GM18498 (cell line): Measurements from ENCODE around the gene EFCAB5.

Source experiments
- ATAC-seq: cut with Tn5 transposase; IDR thresholded peaks from one replicate; pipeline ENCODE4 v1.9.1; 2021; ENCODE audit warnings: mild to moderate bottlenecking, moderate library complexity; ENCODE audit not compliant: unreplicated experiment

EFCAB5 gene

DNA sequence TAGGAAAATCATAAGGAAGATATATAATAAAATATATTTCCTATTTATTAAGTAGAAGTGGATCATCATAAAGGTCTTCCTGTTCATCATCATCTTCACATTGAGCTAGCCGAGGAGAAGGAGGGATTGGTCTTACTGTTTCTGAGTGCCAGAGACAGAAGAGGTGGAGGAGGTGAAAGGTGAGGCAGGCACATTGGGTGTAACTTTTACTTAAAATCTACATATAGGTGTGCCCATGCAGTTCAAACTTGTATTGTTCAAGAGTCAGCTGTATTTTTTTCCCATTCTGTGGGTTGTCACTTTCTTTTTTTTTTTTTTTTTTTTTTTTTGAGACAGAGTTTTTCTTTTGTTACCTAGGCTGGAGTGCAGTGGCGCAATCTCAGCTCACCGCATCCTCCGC lies 210.0 kb downstream of the EFCAB5 start:
- no peak for ATAC-seq

DNA sequence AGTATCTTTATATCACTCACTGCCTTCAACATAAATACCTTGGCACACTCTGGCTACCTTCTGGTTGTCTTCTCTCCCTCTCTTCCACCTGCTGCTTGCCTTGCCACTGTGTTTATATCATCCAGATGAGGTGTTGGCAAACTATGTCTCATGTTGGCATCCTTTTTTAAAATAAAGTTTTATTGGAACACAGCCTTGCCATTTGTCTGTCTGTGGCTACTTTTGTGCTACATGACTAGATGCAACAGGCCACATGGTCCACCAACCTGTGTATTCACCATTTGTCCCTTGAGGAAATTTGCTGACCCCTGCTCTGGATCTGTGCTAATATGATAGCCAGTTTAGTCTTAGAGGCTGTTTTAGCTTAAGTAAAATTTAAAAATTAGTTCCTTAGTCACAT lies 212.0 kb downstream of the EFCAB5 start:
- ATAC-seq = no peak

DNA sequence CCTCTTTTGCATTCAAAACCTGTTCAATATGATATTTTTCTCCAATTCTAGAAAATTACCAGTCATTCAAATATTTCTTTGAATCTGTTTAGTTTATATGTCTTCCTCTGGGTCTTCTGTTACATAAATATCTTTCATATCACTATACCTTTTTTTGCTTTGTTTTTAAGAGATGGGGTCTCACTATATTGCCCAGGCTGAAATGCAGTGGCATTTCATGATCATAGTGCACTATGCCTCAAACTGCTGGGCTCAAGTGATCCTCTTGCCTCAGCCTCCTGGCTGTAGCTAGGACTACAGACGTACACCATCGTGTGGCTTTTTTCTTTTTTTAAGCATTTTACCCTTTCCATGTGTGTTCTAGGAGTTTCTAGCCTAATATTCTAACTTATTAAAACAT lies 214.0 kb downstream of the EFCAB5 start:
- ATAC-seq = no peak
